IMR-90 (cell line): ENCODE measurements around the gene RUNX3. TPM values are rescaled to one million over a fixed set of nuclear protein-coding genes. Genes with fewer than 3 reads are reported as not detected.
A peak's percentile ranks its signal among the peaks of the same experiment; 100 is the strongest.

ENCODE experiments used
- ATAC-seq: fragments of 200-7000 bp; cut with Tn5 transposase; 2 replicates; pipeline ENCODE4 v1.9.1; 2020; ENCODE audit warnings: low read depth, mild to moderate bottlenecking, moderate library complexity
- BruUV-seq: library from RNA; stranded (reverse); fragments of 400-500 nt; replicated peaks from 2 replicates; lab custom pipeline; 2021; lab: Mats Ljungman, UMichigan
- CTCF ChIA-PET: fragments of 300-600 bp; formaldehyde crosslinking; extraction: SDS; loops from one replicate; lab custom pipeline; 2021; ENCODE audit warnings: antibody characterized with exemption; lab: Yijun Ruan, JAX
- POLR2A ChIA-PET: fragments of 300-600 bp; sonication (Branson Sonifier 250); formaldehyde crosslinking; loops from one replicate; lab custom pipeline; 2022; ENCODE audit warnings: antibody characterized with exemption; ENCODE audit not compliant: unreplicated experiment; lab: Charles Lee
- DNase-seq: peaks from one replicate; pipeline ENCODE4 v3.0.0; 2013
- H2AFZ ChIP-seq: replicated peaks from 2 replicates; pipeline ENCODE3; 2013; ENCODE audit warnings: low read length, mild to moderate bottlenecking; ENCODE audit not compliant: poor library complexity
- H2AK5ac ChIP-seq: 2 replicates; pipeline ENCODE4 v1.6.1; 2013; ENCODE audit warnings: low read depth, low read length, inconsistent platforms
- H2AK9ac ChIP-seq: replicated peaks from 2 replicates; pipeline ENCODE3; 2013; ENCODE audit warnings: mild to moderate bottlenecking, low read depth, low read length, moderate library complexity; ENCODE audit not compliant: poor library complexity
- H2BK120ac ChIP-seq: 2 replicates; pipeline ENCODE4 v1.6.1; 2013; ENCODE audit warnings: low read depth, low read length, inconsistent platforms
- H2BK15ac ChIP-seq: 3 replicates; pipeline ENCODE4 v1.6.1; 2013; ENCODE audit warnings: low read depth, low read length, inconsistent platforms
- H2BK20ac ChIP-seq: 2 replicates; pipeline ENCODE4 v1.6.1; 2013; ENCODE audit warnings: low read depth, mild to moderate bottlenecking, inconsistent platforms, low read length, moderate library complexity
- H2BK5ac ChIP-seq: 2 replicates; pipeline ENCODE4 v1.6.1; 2013; ENCODE audit warnings: mild to moderate bottlenecking, low read depth, low read length, inconsistent platforms; ENCODE audit not compliant: poor library complexity, severe bottlenecking
- H3K14ac ChIP-seq: replicated peaks from 2 replicates; pipeline ENCODE4 v1.6.1; 2013; ENCODE audit warnings: low read depth, low read length, inconsistent platforms
- H3K18ac ChIP-seq: 2 replicates; pipeline ENCODE4 v1.6.1; 2013; ENCODE audit warnings: low read depth, low read length, control low read depth
- H3K23ac ChIP-seq: 2 replicates; pipeline ENCODE4 v1.6.1; 2013; ENCODE audit warnings: low read depth, low read length, inconsistent platforms
- H3K27ac ChIP-seq: 2 replicates; pipeline ENCODE4 v1.5.1; 2013; ENCODE audit warnings: mild to moderate bottlenecking, control low read depth, low read length; ENCODE audit not compliant: insufficient read depth
- H3K27me3 ChIP-seq: 2 replicates; pipeline ENCODE4 v1.6.1; 2013; ENCODE audit warnings: low read length; ENCODE audit not compliant: control insufficient read depth, insufficient read depth
- H3K36me3 ChIP-seq: 2 replicates; pipeline ENCODE4 v1.6.1; 2013; ENCODE audit warnings: low read length, mixed read lengths; ENCODE audit not compliant: control insufficient read depth, insufficient read depth
- H3K4ac ChIP-seq: 2 replicates; pipeline ENCODE4 v1.6.1; 2013; ENCODE audit warnings: low read depth, low read length, inconsistent platforms
- H3K4me1 ChIP-seq: 2 replicates; pipeline ENCODE4 v1.6.1; 2013; ENCODE audit warnings: low read length, mixed read lengths; ENCODE audit not compliant: control insufficient read depth, insufficient read depth
- H3K4me2 ChIP-seq: 2 replicates; pipeline ENCODE4 v1.6.1; 2013; ENCODE audit warnings: low read depth, mild to moderate bottlenecking, control low read depth, low read length, moderate library complexity
- H3K4me3 ChIP-seq: 2 replicates; pipeline ENCODE4 v1.5.1; 2013; ENCODE audit warnings: low read depth, mild to moderate bottlenecking, control low read depth, low read length, moderate library complexity; ENCODE audit not compliant: insufficient read depth
- H3K56ac ChIP-seq: 2 replicates; pipeline ENCODE4 v1.6.1; 2013; ENCODE audit warnings: low read length, inconsistent platforms; ENCODE audit not compliant: insufficient read depth; ENCODE audit errors: extremely low read depth
- H3K79me1 ChIP-seq, 2 experiments: 2 replicates each; pipeline ENCODE4 v1.6.1; 2013; ENCODE audit warnings: low read length in 2 of 2, inconsistent platforms in 1 of 2, low read depth in 1 of 2
- H3K9ac ChIP-seq: 2 replicates; pipeline ENCODE4 v1.6.1; 2013; ENCODE audit warnings: low read depth, low read length, control low read depth
- H3K9me1 ChIP-seq: 2 replicates; pipeline ENCODE4 v1.6.1; 2013; ENCODE audit warnings: low read length, inconsistent platforms; ENCODE audit not compliant: insufficient read depth
- H3K9me3 ChIP-seq: 2 replicates; pipeline ENCODE4 v1.6.1; 2013; ENCODE audit warnings: low read length; ENCODE audit not compliant: control insufficient read depth, insufficient read depth
- H4K20me1 ChIP-seq: 2 replicates; pipeline ENCODE4 v1.6.1; 2013; ENCODE audit warnings: low read length, inconsistent platforms; ENCODE audit not compliant: insufficient read depth
- H4K5ac ChIP-seq: 2 replicates; pipeline ENCODE4 v1.6.1; 2013; ENCODE audit warnings: mild to moderate bottlenecking, low read depth, low read length, control low read depth
- H4K8ac ChIP-seq, 2 experiments: 2 replicates each; pipeline ENCODE4 v1.6.1; 2013; ENCODE audit warnings: low read depth in 2 of 2, low read length in 2 of 2, control low read depth in 1 of 2, inconsistent platforms in 1 of 2
- H4K91ac ChIP-seq: 2 replicates; pipeline ENCODE4 v1.6.1; 2013; ENCODE audit warnings: low read depth, low read length, inconsistent platforms; ENCODE audit not compliant: insufficient read depth
- BHLHE40 ChIP-seq: fragments of 150-350 bp; IDR thresholded peaks from 2 replicates; pipeline ENCODE4 v1.6.1; 2016; ENCODE audit warnings: mild to moderate bottlenecking, low read depth, low read length
- CEBPB ChIP-seq: IDR thresholded peaks from 2 replicates; pipeline ENCODE4 v1.6.1; 2012; ENCODE audit warnings: low read depth, low read length, improper control_type of control experiment
- CHD1 ChIP-seq: IDR thresholded peaks from 2 replicates; pipeline ENCODE4 v1.6.1; 2012; ENCODE audit warnings: low read depth, low read length, improper control_type of control experiment
- FOS ChIP-seq: fragments of 150-350 bp; IDR thresholded peaks from 2 replicates; pipeline ENCODE4 v1.6.1; 2016; ENCODE audit warnings: low read depth, low read length
- MAFK ChIP-seq: IDR thresholded peaks from 2 replicates; pipeline ENCODE4 v1.6.1; 2012; ENCODE audit warnings: low read depth, low read length, improper control_type of control experiment
- MAZ ChIP-seq: IDR thresholded peaks from 2 replicates; pipeline ENCODE4 v1.6.1; 2012; ENCODE audit warnings: low read depth, mild to moderate bottlenecking, low read length, improper control_type of control experiment, moderate library complexity, borderline replicate concordance
- MXI1 ChIP-seq: IDR thresholded peaks from 2 replicates; pipeline ENCODE4 v1.6.1; 2012; ENCODE audit warnings: low read depth, mild to moderate bottlenecking, low read length, moderate library complexity, borderline replicate concordance
- NFE2L2 ChIP-seq: fragments of 150-350 bp; IDR thresholded peaks from 2 replicates; pipeline ENCODE4 v1.6.1; 2016; ENCODE audit warnings: low read depth, mild to moderate bottlenecking, low read length
- POLR2A ChIP-seq: IDR thresholded peaks from 2 replicates; pipeline ENCODE4 v1.6.1; 2012; ENCODE audit warnings: mild to moderate bottlenecking, low read depth, low read length
- RAD21 ChIP-seq: IDR thresholded peaks from 2 replicates; pipeline ENCODE4 v1.6.1; 2012; ENCODE audit warnings: low read length, improper control_type of control experiment
- RCOR1 ChIP-seq: IDR thresholded peaks from 2 replicates; pipeline ENCODE4 v1.6.1; 2012; ENCODE audit warnings: mild to moderate bottlenecking, low read length, improper control_type of control experiment; ENCODE audit not compliant: insufficient replicate concordance
- RFX5 ChIP-seq: IDR thresholded peaks from 2 replicates; pipeline ENCODE4 v1.8.0; 2012; ENCODE audit warnings: low read depth, mild to moderate bottlenecking, low read length, moderate library complexity
- SMC3 ChIP-seq: fragments of 150-350 bp; IDR thresholded peaks from 2 replicates; pipeline ENCODE4 v1.6.1; 2016; ENCODE audit warnings: low read depth, mild to moderate bottlenecking, antibody characterized with exemption, low read length, moderate library complexity
- USF2 ChIP-seq: fragments of 150-350 bp; IDR thresholded peaks from 2 replicates; pipeline ENCODE4 v1.6.1; 2017; ENCODE audit warnings: mild to moderate bottlenecking, antibody characterized with exemption, low read length, low read depth
- WGBS, 2 experiments: methylation state at CpG; one replicate each; pipeline versions ENCODE4 v1.1.5 to v1.1.7; 2013; ENCODE audit warnings: missing lambda C conversion rate in 2 of 2; ENCODE audit not compliant: insufficient read length in 1 of 2; ENCODE audit errors: extremely low coverage in 2 of 2; 5-methylcytosine and 5-hydroxymethylcytosine counted together
- dilution Hi-C: fragments of 300-500 bp; cut with HindIII; formaldehyde crosslinking; loops from one replicate; pipeline ENCODE4 v1.14.3; 2018; ENCODE audit warnings: low sequenced_read_pairs; ENCODE audit not compliant: unreplicated experiment
- in situ Hi-C: fragments of 300-500 bp; cut with MboI; formaldehyde crosslinking; loops from 3 replicates; pipeline ENCODE4 v1.14.3; 2019; ENCODE audit warnings: low sequenced_read_pairs, inconsistent platforms, mixed read lengths
- intact Hi-C: fragments of 100-400 bp; cut with micrococcal nuclease; formaldehyde crosslinking; loops from 2 replicates; pipeline ENCODE4 v1.10.0; 2022
- polyA plus RNA-seq, 3 experiments: library from polyadenylated mRNA; depleted of rRNA; stranded (reverse); fragments of >200 nt; gene quantifications; 2 replicates each; pipeline ENCODE4 v1.2.3, GENCODE V29; 2012; ENCODE audit warnings: low replicate concordance in 1 of 3
- total RNA-seq: library from RNA; depleted of rRNA; stranded (reverse); fragments of >200 nt; gene quantifications from 2 replicates; pipeline ENCODE4 v1.2.3, GENCODE V29; 2012
- TF ChIP-seq, protein P1 (sequence below): fragments of 150-350 bp; IDR thresholded peaks from 2 replicates; pipeline ENCODE4 v1.6.1; 2016; ENCODE audit warnings: low read depth, mild to moderate bottlenecking, low read length, moderate library complexity, borderline replicate concordance
- TF ChIP-seq, protein P2 (sequence below): conservative IDR thresholded peaks from 2 replicates; pipeline ENCODE4 v1.5.1; 2012; ENCODE audit warnings: mild to moderate bottlenecking, low read depth, low read length, improper control_type of control experiment

The RUNX3 gene
- total and polyA plus RNA-seq, 2 of the 4 experiments (the other 2 are of a cell fraction): 0.07 TPM; not detected in 1

GRCh38 chr1:24913274-24913604 lies 16.8 kb downstream of the RUNX3 start:
- in situ Hi-C loops: no loop called here
- no TSS peak for BruUV-seq
- Histone ChIP-seq H3K36me3 (no peaks in the 10 kb centered on the region), H2BK15ac (no peak overlapping the region), H2BK20ac (no peak overlapping the region), H4K8ac (no peak overlapping the region), H2BK120ac (no peak overlapping the region), H3K9ac (no peak overlapping the region), H3K4me3 (no peak overlapping the region), H3K4me2 (no peak overlapping the region), H2BK5ac (no peak overlapping the region), H3K14ac (no peak overlapping the region), H2AK9ac (no peak overlapping the region), H3K4me1 (peaks cover 4% of the 10 kb centered on the region; the same call in 1 of the 2 replicates), H3K9me3 (no peaks in the 10 kb centered on the region), H2AFZ (no peak overlapping the region), H3K27me3 (no peaks in the 10 kb centered on the region; the same call in 1 of the 2 replicates), H3K23ac (no peak overlapping the region), H3K4ac (no peak overlapping the region), H3K9me1 (no peaks in the 10 kb centered on the region), H2AK5ac (peak overlapping the region; percentile 15; the same call in 1 of the 2 replicates), H4K20me1 (no peaks in the 10 kb centered on the region), H3K27ac (no peak overlapping the region), H4K5ac (no peak overlapping the region), H3K79me1 (no peaks in the 10 kb centered on the region), H3K56ac (no peak overlapping the region), H4K91ac (no peak overlapping the region), H3K18ac (no peak overlapping the region)
- WGBS, 2 experiments: no CpG with 5 or more reads among the region's 2 CpGs
- ChIA-PET POLR2A (no interaction called here), CTCF (no interaction called here)
- intact Hi-C loops: no loop called here
- ATAC-seq (no peak), DNase-seq (no peak)
- dilution Hi-C loops: no loop called here
- TF ChIP-seq NFE2L2: no peak
- no peak for TF ChIP-seq POLR2A
- no peak for TF ChIP-seq MAFK
- TF ChIP-seq SMC3: no peak
- TF ChIP-seq CHD1: no peak
- no peak for TF ChIP-seq RCOR1
- no peak for TF ChIP-seq MXI1
- no peak for TF ChIP-seq RFX5
- no peak for TF ChIP-seq MAZ
- TF ChIP-seq RAD21: no peak
- no peak for TF ChIP-seq CEBPB
- TF ChIP-seq, protein P1, sequence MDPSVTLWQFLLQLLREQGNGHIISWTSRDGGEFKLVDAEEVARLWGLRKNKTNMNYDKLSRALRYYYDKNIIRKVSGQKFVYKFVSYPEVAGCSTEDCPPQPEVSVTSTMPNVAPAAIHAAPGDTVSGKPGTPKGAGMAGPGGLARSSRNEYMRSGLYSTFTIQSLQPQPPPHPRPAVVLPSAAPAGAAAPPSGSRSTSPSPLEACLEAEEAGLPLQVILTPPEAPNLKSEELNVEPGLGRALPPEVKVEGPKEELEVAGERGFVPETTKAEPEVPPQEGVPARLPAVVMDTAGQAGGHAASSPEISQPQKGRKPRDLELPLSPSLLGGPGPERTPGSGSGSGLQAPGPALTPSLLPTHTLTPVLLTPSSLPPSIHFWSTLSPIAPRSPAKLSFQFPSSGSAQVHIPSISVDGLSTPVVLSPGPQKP: no peak
- TF ChIP-seq USF2: no peak
- TF ChIP-seq FOS: no peak
- TF ChIP-seq, protein P2, sequence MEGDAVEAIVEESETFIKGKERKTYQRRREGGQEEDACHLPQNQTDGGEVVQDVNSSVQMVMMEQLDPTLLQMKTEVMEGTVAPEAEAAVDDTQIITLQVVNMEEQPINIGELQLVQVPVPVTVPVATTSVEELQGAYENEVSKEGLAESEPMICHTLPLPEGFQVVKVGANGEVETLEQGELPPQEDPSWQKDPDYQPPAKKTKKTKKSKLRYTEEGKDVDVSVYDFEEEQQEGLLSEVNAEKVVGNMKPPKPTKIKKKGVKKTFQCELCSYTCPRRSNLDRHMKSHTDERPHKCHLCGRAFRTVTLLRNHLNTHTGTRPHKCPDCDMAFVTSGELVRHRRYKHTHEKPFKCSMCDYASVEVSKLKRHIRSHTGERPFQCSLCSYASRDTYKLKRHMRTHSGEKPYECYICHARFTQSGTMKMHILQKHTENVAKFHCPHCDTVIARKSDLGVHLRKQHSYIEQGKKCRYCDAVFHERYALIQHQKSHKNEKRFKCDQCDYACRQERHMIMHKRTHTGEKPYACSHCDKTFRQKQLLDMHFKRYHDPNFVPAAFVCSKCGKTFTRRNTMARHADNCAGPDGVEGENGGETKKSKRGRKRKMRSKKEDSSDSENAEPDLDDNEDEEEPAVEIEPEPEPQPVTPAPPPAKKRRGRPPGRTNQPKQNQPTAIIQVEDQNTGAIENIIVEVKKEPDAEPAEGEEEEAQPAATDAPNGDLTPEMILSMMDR: no peak
- no peak for TF ChIP-seq BHLHE40
